HepG2 (cell line): ENCODE data around the gene INAFM2. TPM values are rescaled to one million over a fixed set of nuclear protein-coding genes. Genes with fewer than 3 reads are reported as not detected.

ENCODE experiments used
- FOXC1 ChIP-seq: sonication (generic); formaldehyde crosslinking; IDR thresholded peaks from 2 replicates; pipeline ENCODE4 v1.8.0; 2022; ENCODE audit warnings: mild to moderate bottlenecking, missing genetic modification reagents, borderline replicate concordance
- GTF3A ChIP-seq: sonication (generic); formaldehyde crosslinking; conservative IDR thresholded peaks from 2 replicates; pipeline ENCODE4 v1.4.0; 2020; ENCODE audit warnings: mild to moderate bottlenecking, missing genetic modification reagents
- HNF4A ChIP-seq: sonication (generic); formaldehyde crosslinking; IDR thresholded peaks from 2 replicates; pipeline ENCODE4 v1.4.0; 2020; ENCODE audit warnings: missing genetic modification reagents
- IKZF1 ChIP-seq: fragments of 450-650 bp; IDR thresholded peaks from 2 replicates; pipeline ENCODE4 v1.7.1; 2016
- IKZF4 ChIP-seq: sonication (generic); formaldehyde crosslinking; IDR thresholded peaks from 2 replicates; pipeline ENCODE4 v1.5.1; 2020; ENCODE audit warnings: borderline replicate concordance, mild to moderate bottlenecking, low read depth, missing genetic modification reagents; ENCODE audit errors: not compliant biosample characterization
- ISX ChIP-seq: sonication (generic); formaldehyde crosslinking; conservative IDR thresholded peaks from 2 replicates; pipeline ENCODE4 v1.5.0; 2020; ENCODE audit warnings: missing genetic modification reagents
- KDM1A ChIP-seq: IDR thresholded peaks from 2 replicates; pipeline ENCODE4 v1.6.1; 2016; ENCODE audit warnings: missing compliant biosample characterization
- MEIS2 ChIP-seq: sonication (generic); formaldehyde crosslinking; IDR thresholded peaks from 2 replicates; pipeline ENCODE4 v1.9.0; 2021; ENCODE audit warnings: mild to moderate bottlenecking, missing genetic modification reagents
- MLX ChIP-seq: IDR thresholded peaks from 2 replicates; pipeline ENCODE4 v1.6.1; 2016
- MYPOP ChIP-seq: sonication (generic); formaldehyde crosslinking; IDR thresholded peaks from 2 replicates; pipeline ENCODE4 v1.8.1; 2023; ENCODE audit warnings: mild to moderate bottlenecking, moderate library complexity, missing genetic modification reagents
- SP1 ChIP-seq, 2 experiments: fragments of 450-650 bp in 1 of 2; sonication (generic) in 1 of 2; formaldehyde crosslinking in 1 of 2; IDR thresholded peaks; 2 replicates each; pipeline versions ENCODE4 v1.4.0 to v1.6.1; 2016 to 2020; ENCODE audit warnings: missing genetic modification reagents in 1 of 2
- SUZ12 ChIP-seq: fragments of 150-350 bp; IDR thresholded peaks from 2 replicates; pipeline ENCODE4 v1.6.1; 2014; ENCODE audit warnings: low read depth, low read length
- ZBTB7B ChIP-seq: sonication (generic); formaldehyde crosslinking; IDR thresholded peaks from 2 replicates; pipeline ENCODE4 v1.4.0; 2020; ENCODE audit warnings: missing genetic modification reagents
- ZFAT ChIP-seq: sonication (generic); formaldehyde crosslinking; conservative IDR thresholded peaks from 2 replicates; pipeline ENCODE4 v1.8.1; 2023; ENCODE audit warnings: missing genetic modification reagents, inconsistent platforms
- ZMAT3 ChIP-seq: sonication (generic); formaldehyde crosslinking; conservative IDR thresholded peaks from 2 replicates; pipeline ENCODE4 v1.7.0; 2021; ENCODE audit warnings: missing genetic modification reagents
- ZNF329 ChIP-seq: sonication (generic); formaldehyde crosslinking; IDR thresholded peaks from 2 replicates; pipeline ENCODE4 v1.9.0; 2021; ENCODE audit warnings: low read depth, mild to moderate bottlenecking, missing genetic modification reagents
- ZNF337 ChIP-seq: sonication (generic); formaldehyde crosslinking; IDR thresholded peaks from 2 replicates; pipeline ENCODE4 v1.5.1; 2020; ENCODE audit warnings: missing genetic modification reagents, low read depth, mild to moderate bottlenecking, borderline replicate concordance
- ZNF33A ChIP-seq: sonication (generic); formaldehyde crosslinking; IDR thresholded peaks from 2 replicates; pipeline ENCODE4 v1.5.1; 2020; ENCODE audit warnings: missing genetic modification reagents, mild to moderate bottlenecking, moderate library complexity, borderline replicate concordance
- ZNF605 ChIP-seq: sonication (generic); formaldehyde crosslinking; IDR thresholded peaks from 2 replicates; pipeline ENCODE4 v1.8.0; 2022; ENCODE audit warnings: mild to moderate bottlenecking, missing genetic modification reagents
- ZNF7 ChIP-seq: IDR thresholded peaks from 2 replicates; pipeline ENCODE4 v1.6.1; 2016; ENCODE audit warnings: missing biosample characterization, missing genetic modification reagents
- polyA plus RNA-seq, 8 experiments: library from polyadenylated mRNA; depleted of rRNA in 3 of 8; stranded (reverse) in 7 of 8; unstranded in 1 of 8; fragments of >200 nt; fragmentation: Illumina TruSeq in 4 of 8; extraction: Trizol in 4 of 8; gene quantifications; 2 replicates each; pipeline versions ENCODE4 v1.2.1 to v1.2.3, GENCODE V29; 2011 to 2016; ENCODE audit warnings: low read depth in 4 of 8, missing spikeins in 1 of 8, mixed read lengths in 1 of 8; ENCODE audit not compliant: insufficient read depth in 1 of 8
- total RNA-seq, 5 experiments: library from RNA; depleted of rRNA; stranded (reverse); fragments of >200 nt; fragmentation: Illumina TruSeq; extraction: Trizol; gene quantifications; 2 replicates each; pipeline ENCODE4 v1.2.3, GENCODE V29; 2016; ENCODE audit warnings: low read depth in 1 of 5
- TF ChIP-seq, protein P1 (sequence below): sonication (generic); formaldehyde crosslinking; IDR thresholded peaks from 2 replicates; pipeline ENCODE4 v1.5.0; 2020; ENCODE audit warnings: missing genetic modification reagents
- TF ChIP-seq, protein P2 (sequence below): sonication (generic); formaldehyde crosslinking; IDR thresholded peaks from 2 replicates; pipeline ENCODE4 v1.5.1; 2020; ENCODE audit warnings: mild to moderate bottlenecking, missing genetic modification reagents, moderate library complexity
- TF ChIP-seq, protein P3 (sequence below): sonication (generic); formaldehyde crosslinking; IDR thresholded peaks from 2 replicates; pipeline ENCODE4 v1.5.1; 2020; ENCODE audit warnings: missing genetic modification reagents, mild to moderate bottlenecking, borderline replicate concordance

INAFM2 gene
- total and polyA plus RNA-seq, 2 of the 13 experiments (the other 11 are each of a cell fraction or from before 2014, with no cell fraction given): 5.5 to 6.5 TPM

DNA sequence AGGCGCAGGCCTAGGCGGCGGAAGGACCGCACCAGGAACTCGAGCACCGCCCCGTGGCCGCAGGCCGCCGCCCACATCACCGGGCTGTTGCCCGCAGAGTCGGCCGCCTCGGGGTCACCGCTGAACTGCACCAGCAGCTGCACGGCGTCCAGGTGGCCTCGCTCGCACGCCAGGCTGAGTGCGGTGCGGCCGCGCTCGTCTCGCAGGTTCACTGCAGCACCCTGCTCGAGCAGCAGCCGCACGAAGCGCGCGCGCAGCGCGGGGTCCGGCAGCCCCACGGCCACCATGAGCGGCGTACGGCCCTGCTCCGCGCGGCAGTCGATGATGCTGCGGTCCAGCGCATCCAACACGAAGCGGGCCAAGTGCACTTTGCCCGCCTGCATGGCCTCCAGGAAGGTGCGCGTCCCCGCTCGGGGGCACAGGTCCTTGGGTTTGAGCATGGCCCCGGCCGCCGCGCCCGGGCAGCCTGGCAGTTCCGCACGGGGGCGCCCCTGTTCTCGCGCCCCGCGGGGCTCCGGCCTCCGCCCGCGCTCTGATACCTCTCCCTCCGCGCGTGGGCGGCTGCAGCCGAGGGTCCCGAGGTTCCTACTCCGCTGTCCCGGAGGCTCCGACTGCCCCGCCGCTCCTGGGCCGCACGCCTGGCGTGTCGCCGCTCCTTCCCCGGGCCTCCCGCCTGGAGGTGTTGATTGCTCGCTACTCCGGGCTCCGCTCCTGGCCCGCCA, 41.2 kb upstream of the INAFM2 start (continued):
- no peak for TF ChIP-seq MYPOP (CRISPR knock-in tag)
- TF ChIP-seq IKZF1: no peak
- TF ChIP-seq ISX: no peak
- TF ChIP-seq, protein P1, sequence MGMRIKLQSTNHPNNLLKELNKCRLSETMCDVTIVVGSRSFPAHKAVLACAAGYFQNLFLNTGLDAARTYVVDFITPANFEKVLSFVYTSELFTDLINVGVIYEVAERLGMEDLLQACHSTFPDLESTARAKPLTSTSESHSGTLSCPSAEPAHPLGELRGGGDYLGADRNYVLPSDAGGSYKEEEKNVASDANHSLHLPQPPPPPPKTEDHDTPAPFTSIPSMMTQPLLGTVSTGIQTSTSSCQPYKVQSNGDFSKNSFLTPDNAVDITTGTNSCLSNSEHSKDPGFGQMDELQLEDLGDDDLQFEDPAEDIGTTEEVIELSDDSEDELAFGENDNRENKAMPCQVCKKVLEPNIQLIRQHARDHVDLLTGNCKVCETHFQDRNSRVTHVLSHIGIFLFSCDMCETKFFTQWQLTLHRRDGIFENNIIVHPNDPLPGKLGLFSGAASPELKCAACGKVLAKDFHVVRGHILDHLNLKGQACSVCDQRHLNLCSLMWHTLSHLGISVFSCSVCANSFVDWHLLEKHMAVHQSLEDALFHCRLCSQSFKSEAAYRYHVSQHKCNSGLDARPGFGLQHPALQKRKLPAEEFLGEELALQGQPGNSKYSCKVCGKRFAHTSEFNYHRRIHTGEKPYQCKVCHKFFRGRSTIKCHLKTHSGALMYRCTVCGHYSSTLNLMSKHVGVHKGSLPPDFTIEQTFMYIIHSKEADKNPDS (CRISPR knock-in tag): no peak
- TF ChIP-seq, protein P2, sequence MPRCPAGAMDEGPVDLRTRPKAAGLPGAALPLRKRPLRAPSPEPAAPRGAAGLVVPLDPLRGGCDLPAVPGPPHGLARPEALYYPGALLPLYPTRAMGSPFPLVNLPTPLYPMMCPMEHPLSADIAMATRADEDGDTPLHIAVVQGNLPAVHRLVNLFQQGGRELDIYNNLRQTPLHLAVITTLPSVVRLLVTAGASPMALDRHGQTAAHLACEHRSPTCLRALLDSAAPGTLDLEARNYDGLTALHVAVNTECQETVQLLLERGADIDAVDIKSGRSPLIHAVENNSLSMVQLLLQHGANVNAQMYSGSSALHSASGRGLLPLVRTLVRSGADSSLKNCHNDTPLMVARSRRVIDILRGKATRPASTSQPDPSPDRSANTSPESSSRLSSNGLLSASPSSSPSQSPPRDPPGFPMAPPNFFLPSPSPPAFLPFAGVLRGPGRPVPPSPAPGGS (CRISPR knock-in tag): no peak
- no peak for TF ChIP-seq SP1 (IDR thresholded peaks at IDR 0.05)
- no peak for TF ChIP-seq SP1 (CRISPR knock-in tag; IDR thresholded peaks at IDR 0.05)
- no peak for TF ChIP-seq ZNF33A
- TF ChIP-seq, protein P3, sequence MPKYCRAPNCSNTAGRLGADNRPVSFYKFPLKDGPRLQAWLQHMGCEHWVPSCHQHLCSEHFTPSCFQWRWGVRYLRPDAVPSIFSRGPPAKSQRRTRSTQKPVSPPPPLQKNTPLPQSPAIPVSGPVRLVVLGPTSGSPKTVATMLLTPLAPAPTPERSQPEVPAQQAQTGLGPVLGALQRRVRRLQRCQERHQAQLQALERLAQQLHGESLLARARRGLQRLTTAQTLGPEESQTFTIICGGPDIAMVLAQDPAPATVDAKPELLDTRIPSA (CRISPR knock-in tag): no peak
- no peak for TF ChIP-seq ZBTB7B (CRISPR knock-in tag)
- TF ChIP-seq ZNF337 (CRISPR knock-in tag): no peak
- no peak for TF ChIP-seq GTF3A (CRISPR knock-in tag)
- TF ChIP-seq FOXC1 (CRISPR knock-in tag): 0 out of 2 replicates have a peak, but pooled peaks have one; percentile 24
- no peak for TF ChIP-seq IKZF4
- TF ChIP-seq SUZ12: no peak
- 0 out of 2 replicates have a peak, but pooled peaks have one; percentile 35 for TF ChIP-seq ZNF329 (CRISPR knock-in tag)
- TF ChIP-seq ZNF605 (CRISPR knock-in tag): no peak
- TF ChIP-seq MEIS2 (CRISPR knock-in tag): no peak
- TF ChIP-seq ZFAT (CRISPR knock-in tag): 0 out of 2 replicates have a peak, but pooled peaks have one; percentile 23
- TF ChIP-seq HNF4A (CRISPR knock-in tag): peak; percentile 46; the same call in 1 of the 2 replicates
- TF ChIP-seq ZMAT3 (CRISPR knock-in tag): no peak
- TF ChIP-seq ZNF7 (CRISPR knock-in tag): no peak
- TF ChIP-seq MLX (CRISPR knock-in tag): no peak
- TF ChIP-seq KDM1A: peak; percentile 32; the same call in 1 of the 2 replicates
